CD4-positive, alpha-beta T cell treated with Interferon alpha-2 for 1 hour (primary cell): Measurements from ENCODE around the gene NAA30.

Source experiments
- DNase-seq, 2 donors: peaks; one replicate each; pipeline ENCODE4 v3.0.0-alpha.2; 2020 to 2022

Gene NAA30

DNA sequence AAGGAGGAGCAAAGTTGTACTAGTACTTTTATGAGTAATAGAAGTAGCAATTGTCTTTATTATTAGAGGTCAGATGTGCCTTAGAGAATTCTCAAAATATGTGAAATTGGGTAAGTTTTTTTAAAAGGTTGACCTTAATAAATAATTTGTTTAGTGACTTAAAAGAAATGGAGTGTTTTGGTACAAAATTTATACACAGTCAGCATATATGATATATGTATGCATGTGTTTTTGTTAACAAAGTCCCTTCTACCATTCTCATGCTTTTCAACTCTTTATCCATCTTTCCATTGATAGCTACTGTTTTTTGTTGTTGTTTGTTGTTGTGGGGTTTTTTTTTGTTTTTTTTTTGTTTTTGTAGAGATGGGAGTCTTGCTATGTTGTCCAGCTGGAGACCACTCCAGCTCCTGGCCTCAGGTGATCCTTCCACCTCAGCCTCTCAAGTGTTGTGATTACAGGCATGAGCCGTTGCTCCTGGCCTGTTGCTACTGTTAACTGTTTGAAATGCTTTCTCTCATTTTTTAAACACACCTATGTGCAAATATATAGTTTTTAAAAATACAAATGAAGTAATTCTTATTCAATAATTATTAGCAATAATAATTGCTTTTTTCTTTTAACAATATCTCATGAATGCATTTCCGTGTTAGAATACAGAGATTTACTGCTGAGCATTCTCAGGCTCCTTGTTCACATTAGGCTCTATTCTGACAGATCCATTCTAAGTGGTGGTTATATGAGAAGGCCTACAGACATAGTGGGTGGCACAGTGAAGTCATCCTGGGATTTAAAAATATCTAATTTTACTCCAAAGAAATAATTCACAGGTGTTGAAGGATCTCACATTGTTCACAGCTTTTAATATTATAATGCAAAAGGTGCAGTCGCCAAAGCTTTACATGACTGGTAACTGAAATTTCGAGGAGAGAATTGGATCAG, 10.4 kb downstream of the NAA30 start:
- DNase-seq, result no peak

DNA sequence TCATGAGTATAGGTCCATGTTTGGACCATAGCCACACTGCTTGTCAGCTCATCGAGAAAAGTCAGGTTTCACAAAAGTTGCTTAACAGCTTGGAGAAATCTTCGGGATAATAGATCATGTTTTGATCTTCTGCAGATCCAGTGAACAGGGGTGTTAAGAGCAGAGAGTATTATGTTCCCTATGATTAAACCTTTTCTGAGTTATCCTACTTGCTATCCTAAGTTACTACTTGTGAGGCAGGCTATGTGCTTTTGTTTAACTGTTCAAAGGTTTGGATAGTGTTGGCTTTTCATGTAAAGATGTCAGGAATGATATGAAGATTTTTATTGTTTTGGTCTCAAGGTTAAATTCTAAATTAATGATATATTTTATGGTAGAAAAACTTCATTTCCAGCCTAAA, 11.1 kb downstream of the NAA30 start:
- no peak for DNase-seq

DNA sequence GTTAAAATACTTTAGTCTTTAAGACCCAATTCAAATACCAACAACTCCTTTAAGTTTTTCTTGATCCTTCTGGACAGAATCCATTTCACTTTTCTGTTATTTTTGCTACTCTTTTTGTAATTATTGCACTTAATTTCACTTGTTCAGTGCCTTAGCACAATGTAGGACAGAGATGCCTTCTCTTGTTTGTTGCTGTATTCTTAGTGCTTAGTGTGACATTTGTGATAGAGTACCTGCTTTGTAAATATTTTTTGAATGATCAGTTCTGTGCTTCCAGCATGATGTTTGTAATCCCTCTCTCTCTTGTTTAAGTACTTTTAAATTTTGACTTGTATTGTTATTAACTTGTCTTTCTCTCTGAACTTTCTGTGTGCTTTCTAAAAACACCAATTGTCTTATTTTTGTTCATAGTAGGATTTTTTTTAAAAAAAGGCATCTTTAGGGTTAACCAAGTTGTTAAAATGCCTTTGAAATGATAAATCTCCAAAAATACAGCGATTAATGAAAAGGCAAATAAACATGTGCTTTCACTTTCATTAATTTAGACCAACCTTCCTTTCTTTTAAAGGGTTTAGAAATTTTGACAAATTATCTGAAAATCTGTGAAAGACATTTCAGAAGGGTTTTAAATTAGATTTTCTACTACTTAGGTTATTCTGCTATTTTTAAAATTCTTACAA, 11.9 kb downstream of the NAA30 start:
- DNase-seq, result no peak

DNA sequence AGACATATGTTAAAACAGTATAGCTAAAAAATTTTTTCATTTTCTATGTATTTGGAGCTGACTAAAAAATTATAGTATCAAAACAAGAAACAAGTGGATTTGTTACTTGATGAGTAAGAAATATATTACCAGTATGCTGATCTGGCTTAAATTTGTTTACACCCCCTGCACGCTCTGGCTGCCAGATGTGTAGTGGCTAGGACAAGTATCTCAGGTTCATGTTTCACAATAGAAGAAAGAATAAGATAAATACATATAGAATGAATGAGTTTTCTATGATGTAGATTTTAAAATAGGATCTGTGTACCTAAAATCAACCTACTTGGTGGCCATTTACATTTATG, 13.1 kb downstream of the NAA30 start:
- DNase-seq, result no peak

DNA sequence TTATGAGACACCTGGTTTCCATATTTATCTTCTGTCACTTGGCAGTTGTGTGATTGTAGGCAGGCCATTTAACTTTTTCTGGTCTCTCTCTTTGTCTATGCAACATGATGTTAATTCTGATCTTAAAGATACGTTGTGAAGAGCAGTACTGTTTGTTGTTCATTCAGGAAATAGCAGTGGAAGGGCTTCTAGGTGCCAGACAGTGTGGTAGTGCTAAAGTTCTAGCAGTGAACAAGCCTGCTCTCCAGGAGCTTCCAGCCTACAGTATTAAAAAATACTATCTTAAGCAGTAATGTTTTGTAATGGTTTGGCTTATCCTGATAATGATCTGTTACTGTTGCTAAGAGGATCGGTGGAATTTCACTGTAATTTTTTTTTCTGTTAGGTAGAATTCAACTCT, 15.2 kb downstream of the NAA30 start:
- no peak for DNase-seq

DNA sequence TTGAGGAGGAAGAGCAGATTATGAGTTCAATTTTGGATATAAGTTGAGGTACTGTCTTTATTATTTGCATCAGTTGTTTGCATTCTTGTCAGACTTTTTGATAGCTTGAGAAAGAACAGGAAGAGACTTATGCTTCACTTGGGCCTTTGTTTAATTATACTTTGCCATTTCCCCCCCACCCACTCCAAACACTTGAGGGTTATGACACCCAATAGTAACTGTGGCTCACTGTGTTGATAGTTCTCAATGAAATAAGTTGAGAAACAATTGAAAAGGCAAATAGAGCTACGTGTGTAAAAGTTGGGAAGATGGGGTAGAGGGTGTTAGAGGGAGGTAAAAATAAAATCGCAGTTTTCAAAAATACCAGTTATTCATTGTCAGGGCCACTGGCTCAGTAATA, 17.7 kb downstream of the NAA30 start:
- no peak for DNase-seq

DNA sequence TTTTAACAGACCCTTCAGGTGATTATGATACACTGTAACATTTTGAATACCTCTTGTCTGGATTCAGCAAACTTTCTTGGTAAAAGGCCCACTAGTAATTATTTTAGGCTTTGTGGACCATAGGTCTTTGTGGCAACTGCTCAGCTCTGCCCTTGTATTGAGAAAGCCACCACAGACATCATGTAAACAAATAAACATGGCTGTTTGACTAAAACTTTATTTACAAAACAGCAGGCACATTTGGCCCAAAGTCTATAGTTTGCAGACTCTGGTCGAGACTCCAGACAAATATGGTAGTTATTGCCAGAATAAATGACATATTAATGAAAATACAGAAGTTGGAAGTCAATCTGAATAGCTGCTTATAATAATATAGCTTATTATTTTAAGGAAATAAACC, 18.2 kb downstream of the NAA30 start:
- DNase-seq, result no peak

DNA sequence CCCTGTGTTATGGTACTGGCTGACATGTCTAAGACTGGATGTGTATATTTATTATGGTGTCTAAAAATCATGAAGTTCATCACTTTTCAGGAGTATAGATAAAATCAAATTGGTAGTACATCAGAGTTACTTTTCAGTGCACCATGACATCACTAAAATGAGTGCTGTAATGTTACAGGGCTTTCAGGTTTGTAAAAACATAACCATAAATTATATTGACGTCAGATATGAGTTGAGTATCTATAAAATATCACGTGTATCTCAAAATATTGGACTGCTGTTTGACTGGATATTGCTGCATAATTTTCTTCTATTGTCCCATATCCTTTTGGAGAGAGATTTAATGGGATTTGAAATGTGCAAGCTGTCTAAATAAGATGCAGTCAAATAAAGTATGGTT, 22.0 kb downstream of the NAA30 start:
- no peak for DNase-seq

DNA sequence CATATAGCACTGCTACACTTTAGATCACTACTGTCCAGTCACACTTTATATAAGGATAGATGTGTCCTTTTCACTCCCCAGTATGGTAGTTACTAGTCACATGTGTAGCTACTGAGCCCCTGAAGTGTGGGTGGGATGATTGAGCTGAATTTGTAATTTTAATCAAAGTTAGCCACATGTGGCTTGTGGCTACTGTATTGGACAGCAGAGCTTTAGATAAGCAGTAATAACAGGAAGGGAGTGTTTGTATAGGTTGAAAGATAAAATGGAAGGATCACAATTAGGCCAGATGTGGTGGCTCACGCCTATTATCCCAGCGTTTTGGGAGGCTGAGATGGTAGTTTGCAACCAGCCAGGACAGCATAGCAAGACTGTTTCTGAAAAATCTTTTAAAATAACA, 23.5 kb downstream of the NAA30 start:
- DNase-seq, result no peak

DNA sequence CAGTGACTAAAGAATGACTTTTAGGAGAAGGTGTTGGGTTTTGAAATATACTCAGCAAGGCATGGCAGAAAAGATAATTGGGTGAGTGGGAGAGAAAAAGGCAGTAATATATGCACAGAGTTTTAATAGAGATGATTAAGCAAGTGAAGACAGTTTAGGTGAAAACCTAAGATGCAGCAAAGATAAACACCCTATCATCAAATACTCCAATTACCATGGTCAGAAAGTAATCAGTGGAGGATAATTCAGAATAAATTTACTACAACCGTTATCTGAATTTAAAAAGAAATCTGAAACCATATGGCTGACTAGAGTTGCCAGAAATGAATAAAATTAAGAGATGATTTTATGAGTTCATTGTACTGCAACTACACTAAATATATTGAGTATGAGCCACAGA, 26.8 kb downstream of the NAA30 start:
- no peak for DNase-seq

DNA sequence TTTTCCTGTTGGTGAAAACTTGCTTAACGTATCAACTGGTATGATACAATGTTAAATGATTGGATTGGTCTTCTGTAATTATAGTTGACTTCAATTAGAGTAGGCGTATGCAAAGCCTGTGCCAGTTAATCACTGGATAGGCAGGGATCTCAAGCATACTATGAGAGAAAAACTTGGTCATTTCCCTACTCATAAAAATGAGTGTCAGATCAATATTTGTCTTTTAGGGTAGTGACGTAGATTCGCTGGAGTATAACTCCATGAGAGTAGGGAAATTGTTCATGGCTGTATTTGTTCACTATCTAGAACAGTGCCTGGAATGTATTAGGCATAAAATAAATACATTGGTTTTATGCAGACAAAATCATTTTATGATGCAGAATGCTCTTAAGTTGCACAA, 28.6 kb downstream of the NAA30 start:
- DNase-seq, result no peak

DNA sequence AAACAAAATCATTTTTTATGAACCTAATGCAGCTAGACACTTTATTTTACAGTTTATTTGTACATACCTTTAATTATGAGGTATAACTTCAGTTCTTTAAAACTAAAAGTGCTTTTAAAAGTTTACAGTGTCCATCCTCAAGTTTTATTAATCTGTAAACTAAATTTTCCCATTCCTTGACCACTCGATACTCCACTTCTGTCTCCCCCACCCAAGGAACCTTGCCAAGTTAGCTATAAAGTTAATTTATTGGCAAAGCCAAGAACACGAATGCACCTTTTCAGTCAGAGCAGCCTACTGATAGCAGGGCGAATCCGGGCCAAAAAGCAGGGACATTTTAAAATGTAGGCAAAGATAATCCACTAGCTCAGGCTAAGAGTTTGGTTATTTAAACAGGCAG, 29.6 kb downstream of the NAA30 start:
- DNase-seq, result no peak

DNA sequence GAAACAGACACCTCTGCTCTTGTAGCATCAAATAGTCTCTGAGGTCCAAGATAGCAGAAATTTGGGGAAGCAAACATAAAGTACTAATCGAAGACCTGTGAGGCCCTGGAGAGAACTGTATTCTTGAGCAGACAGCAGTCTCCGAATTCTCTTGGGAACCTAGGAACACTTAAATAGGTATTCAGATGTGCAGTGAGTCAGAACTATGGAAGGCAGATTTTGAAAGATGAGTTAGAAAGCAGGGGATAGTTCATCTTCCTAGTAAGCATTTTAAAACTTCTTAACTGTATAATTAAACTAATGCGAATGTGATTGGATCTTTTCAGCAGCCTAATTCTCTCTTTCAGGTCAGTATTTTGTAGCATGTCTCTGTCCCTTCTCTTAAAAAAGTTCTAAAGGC, 30.6 kb downstream of the NAA30 start:
- DNase-seq, result no peak

DNA sequence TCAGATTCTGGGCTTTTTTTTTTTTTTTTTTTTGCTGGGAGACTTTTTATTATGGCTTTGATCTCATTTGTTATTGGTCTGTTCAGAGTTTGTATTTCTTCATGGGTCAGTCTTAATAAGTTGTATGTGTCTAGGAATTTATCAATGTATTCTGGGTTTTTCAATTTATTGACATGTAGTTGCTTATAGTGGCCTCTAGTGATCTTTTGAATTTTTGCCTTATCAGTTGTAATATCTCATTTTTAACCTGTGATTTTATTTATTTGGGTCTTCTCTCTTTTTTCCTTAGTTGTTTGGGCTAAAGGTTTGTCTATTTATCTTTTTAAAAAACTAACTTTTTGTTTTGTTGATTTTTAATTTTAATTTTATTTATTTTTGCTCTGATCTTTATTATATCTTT, 45.5 kb downstream of the NAA30 start:
- DNase-seq, result no peak

DNA sequence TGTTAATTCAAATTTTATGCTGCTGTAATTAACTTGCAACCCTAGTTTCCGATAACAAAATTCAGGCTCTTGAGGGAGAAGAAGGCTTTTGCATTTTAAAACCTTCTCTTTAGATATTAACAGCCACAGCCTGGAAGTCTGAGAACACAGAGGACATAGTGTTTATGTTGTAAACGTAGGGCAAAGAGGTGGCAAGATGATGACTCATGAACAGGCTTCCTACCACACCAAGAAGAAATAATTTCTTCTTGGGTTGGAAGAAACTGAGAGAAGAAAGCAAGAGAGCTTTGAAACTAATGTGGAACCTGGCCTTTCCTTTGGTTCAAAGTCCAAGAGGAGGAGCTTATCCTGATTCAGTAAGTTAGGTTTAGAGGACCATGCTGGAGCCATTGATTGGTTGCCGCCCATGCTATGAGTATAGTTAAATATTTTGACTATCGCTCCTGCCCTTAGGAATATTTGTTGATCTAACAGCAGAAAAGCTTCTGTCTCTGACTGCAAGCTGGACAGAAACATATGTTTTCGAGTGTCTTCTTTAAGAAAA, 71.5 kb downstream of the NAA30 start:
- no peak for DNase-seq

DNA sequence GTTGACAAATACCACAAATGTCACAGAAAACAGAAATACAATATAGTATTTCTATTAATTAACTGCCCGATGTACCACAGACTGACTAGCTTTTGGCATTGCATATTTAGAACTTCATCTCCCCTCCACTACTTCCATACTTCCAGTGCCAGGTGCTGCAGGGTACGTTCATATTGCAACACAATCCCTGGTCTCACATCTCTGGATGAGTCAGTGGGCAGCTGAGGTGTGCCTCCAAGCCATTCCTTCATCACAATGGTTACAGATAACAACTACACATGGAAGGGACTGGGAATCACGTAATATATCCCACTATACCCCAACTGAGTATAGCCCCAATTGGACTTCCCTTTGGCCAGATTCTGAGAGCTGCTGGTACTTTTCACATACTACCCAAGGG, 72.2 kb downstream of the NAA30 start:
- no peak for DNase-seq

DNA sequence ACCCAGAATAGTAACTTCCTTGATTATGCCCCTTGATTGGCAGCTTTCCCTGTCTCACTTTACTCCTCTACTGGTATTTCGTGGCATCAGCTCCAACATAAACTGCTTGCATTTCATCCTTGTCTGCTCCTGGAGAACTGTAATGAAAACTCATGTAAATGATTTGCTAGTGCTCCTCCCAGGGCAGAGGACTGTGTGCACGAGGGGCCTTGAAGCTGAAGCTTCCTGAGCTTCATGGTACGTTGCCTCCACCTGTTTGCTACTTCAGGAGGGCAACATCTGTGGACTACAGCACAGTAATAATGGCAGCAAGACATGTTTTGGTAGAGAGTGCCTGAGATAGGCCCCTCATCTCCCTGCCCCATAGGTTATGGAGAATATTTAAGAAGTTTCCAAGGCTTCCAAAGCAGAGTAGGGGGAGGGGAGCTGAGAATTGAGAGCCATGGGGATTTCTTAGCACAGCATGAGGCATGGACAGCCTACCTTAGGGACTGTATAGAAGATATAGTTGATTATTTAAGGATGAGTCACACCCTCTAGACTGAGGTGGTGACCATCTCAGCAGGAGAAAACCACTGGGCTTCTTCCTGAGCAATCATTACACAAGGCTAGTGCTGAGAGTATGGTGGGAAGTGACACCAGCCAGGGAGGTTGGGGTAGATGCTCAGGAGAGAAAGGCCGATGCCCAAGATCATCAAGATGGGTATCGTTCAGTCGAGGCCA, 73.8 kb downstream of the NAA30 start:
- DNase-seq, result no peak
